Tibial nerve (tissue), 4 donors: ENCODE results near the gene SBK2. TPM values are rescaled to one million over a fixed set of nuclear protein-coding genes. Genes with fewer than 3 reads are reported as not detected.

ENCODE experiments used
- DNase-seq, 2 donors: peaks; one replicate each; pipeline ENCODE4 v3.0.0-alpha.2; 2019; ENCODE audit warnings: low spot score in 2 of 2
- H3K27ac ChIP-seq, 4 donors: fragments of 200-600 bp; sonication (generic) in 3 of 4; one replicate each; pipeline ENCODE4 v1.5.1; 2017 to 2019; ENCODE audit warnings: mild to moderate bottlenecking in 1 of 4
- H3K27me3 ChIP-seq, 2 donors: fragments of 200-600 bp; sonication (generic) in 1 of 2; one replicate each; pipeline versions ENCODE4 v1.5.1 to v1.6.0; 2017 to 2019
- H3K36me3 ChIP-seq, 3 donors: fragments of 200-600 bp; sonication (generic); one replicate each; pipeline ENCODE4 v1.5.1; 2018 to 2019
- H3K4me1 ChIP-seq, 4 donors: fragments of 200-600 bp; sonication (generic) in 3 of 4; one replicate each; pipeline ENCODE4 v1.5.1; 2017 to 2019
- H3K4me3 ChIP-seq, 4 donors: fragments of 200-600 bp; sonication (generic) in 3 of 4; one replicate each; pipeline ENCODE4 v1.5.1; 2017 to 2019; ENCODE audit warnings: mild to moderate bottlenecking in 1 of 4, moderate library complexity in 1 of 4
- H3K9me3 ChIP-seq, 4 donors: fragments of 200-600 bp; sonication (generic) in 3 of 4; one replicate each; pipeline ENCODE4 v1.5.1; 2017 to 2019
- EP300 ChIP-seq, 2 donors: sonication (generic); formaldehyde crosslinking; IDR thresholded peaks; one replicate each; pipeline ENCODE4 v1.6.1; 2017; ENCODE audit warnings: antibody characterized with exemption in 2 of 2, mild to moderate bottlenecking in 1 of 2
- POLR2A ChIP-seq, 2 donors: fragments of 450-650 bp; IDR thresholded peaks; one replicate each; pipeline ENCODE4 v1.6.1; 2017; ENCODE audit warnings: antibody characterized with exemption in 2 of 2, mild to moderate bottlenecking in 2 of 2, moderate library complexity in 2 of 2
- WGBS, 2 donors: methylation state at CpG; one replicate each; pipeline ENCODE4 v1.1.5; 2018; 5-methylcytosine and 5-hydroxymethylcytosine counted together
- total RNA-seq, 4 donors: library from RNA; depleted of rRNA; stranded (reverse); fragments of >200 nt; gene quantifications; one replicate each; pipeline ENCODE4 v1.1.0, GENCODE V29; 2016
- TF ChIP-seq, protein P1 (sequence below), 5 experiments: fragments of 200-600 bp in 3 of 5; fragments of 450-650 bp in 2 of 5; sonication (generic) in 3 of 5; IDR thresholded peaks; one replicate each; pipeline ENCODE4 v1.5.1; 2016 to 2019; ENCODE audit warnings: antibody characterized with exemption in 5 of 5, mild to moderate bottlenecking in 3 of 5, moderate library complexity in 2 of 5

SBK2 gene
- total RNA-seq, 4 donors from 2014 or later, result not detected

DNA sequence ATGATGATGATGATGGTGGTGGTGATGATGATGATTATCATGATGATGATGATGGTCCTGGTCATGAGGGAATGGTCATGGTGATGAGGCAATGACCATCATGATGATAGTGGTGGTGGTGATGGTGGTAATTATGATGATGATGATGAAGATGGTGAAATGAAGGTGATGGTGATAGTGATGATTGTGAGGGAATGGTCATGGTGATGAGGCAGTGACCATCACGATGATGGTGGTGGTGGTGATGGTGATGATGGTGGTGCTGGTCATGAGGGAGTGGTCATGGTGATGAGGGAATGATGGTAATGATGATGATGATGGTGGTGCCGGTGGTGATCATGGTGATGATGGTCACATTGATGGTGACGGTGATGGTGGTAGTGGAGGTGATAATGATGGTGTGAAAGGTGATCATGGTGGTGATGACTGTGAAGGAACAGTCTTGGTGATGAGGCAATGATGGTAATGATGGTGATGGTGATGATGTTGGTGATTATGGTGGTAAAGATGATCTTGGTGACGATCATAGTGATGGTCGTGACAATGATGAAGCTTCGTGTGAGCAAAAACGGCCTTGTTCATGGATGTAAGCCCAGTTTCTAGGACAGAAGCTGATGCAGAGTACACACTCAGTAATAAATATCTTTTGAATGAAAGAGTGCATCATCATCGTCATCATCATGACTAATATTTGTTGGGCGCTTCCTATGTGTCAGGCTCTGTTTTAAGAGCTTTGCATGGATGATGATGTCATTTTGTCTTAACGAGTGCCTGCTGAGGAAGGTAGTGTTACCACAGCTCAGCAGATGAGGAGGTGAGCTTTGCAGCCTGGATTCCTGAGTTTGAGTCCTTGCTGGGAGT, 17.3 kb downstream of the SBK2 start:
- 89 to 90% methylated on average over 10 of the region's 10 CpGs for WGBS, 2 donors
- H3K27ac ChIP-seq, result no peak overlapping the region

DNA sequence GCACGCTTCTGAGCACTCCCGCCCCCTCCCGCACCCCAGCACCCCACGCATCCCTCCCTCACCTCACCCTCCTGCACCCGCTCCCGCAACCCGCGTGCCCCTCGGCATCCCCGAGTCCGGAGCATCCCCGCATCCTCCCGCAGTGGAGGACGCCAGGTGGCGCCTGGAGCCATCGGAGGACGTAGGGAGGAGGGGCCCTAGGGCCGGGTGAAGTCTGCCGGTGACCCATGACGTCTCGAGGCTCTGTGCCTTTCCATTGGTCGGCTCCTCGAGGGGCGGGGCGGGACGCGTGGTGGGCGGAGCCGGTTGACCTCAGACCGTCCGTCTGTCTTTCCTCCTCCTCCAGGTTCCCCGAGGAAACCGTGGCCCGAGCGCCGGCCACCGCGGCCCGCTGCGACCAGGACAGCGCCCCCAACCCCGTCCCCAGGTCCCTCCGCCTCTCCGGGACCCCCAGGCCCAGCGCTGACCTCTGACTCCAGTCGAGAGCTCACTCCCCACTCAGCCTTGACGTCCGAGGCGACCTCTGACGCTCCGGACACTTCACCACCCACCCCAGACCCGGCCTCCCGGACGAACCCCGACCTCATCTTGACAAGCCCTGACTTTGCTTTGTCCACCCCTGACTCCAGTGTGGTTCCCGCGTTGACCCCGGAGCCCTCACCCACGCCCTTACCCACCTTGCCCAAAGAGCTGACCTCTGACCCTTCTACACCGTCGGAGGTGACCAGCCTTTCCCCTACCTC, 19.9 kb downstream of the SBK2 start:
- Histone ChIP-seq H3K4me1 (peaks cover 0 to 18% (median 0%) of the 10 kb centered on the region in 4 donors), H3K36me3 (peaks cover 0 to 11% (median 0%) of the 10 kb centered on the region in 3 donors), H3K27me3 (no peaks in the 10 kb centered on the region), H3K27ac (peak overlapping the region; percentile 66 to 93 (median 82)), H3K4me3 (peak overlapping the region; percentile 33 to 59 (median 48)), H3K9me3 (no peaks in the 10 kb centered on the region)
- DNase-seq, result peak; percentile 89 to 92
- TF ChIP-seq POLR2A (IDR thresholded peaks at IDR 0.05) (peak in 1 of 2 donors; percentile 25), EP300 (IDR thresholded peaks at IDR 0.05) (peak; percentile 49 to 67)
- TF ChIP-seq, protein P1, sequence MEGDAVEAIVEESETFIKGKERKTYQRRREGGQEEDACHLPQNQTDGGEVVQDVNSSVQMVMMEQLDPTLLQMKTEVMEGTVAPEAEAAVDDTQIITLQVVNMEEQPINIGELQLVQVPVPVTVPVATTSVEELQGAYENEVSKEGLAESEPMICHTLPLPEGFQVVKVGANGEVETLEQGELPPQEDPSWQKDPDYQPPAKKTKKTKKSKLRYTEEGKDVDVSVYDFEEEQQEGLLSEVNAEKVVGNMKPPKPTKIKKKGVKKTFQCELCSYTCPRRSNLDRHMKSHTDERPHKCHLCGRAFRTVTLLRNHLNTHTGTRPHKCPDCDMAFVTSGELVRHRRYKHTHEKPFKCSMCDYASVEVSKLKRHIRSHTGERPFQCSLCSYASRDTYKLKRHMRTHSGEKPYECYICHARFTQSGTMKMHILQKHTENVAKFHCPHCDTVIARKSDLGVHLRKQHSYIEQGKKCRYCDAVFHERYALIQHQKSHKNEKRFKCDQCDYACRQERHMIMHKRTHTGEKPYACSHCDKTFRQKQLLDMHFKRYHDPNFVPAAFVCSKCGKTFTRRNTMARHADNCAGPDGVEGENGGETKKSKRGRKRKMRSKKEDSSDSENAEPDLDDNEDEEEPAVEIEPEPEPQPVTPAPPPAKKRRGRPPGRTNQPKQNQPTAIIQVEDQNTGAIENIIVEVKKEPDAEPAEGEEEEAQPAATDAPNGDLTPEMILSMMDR (IDR thresholded peaks at IDR 0.05), result peak; percentile 86 to 97 (median 93)
- WGBS, 2 donors, result 11% methylated on average over 39 to 41 of the region's 61 CpGs

More for the DNA sequence above, 17.3 kb downstream of the SBK2 start:
- Histone ChIP-seq H3K9me3 (no peaks in the 10 kb centered on the region), H3K4me3 (no peak overlapping the region), H3K4me1 (peaks cover 0 to 18% (median 0%) of the 10 kb centered on the region in 4 donors), H3K27me3 (peaks cover 0 to 7% of the 10 kb centered on the region in 2 donors), H3K36me3 (peaks cover 0 to 3% (median 0%) of the 10 kb centered on the region in 3 donors)
- no peak for DNase-seq
- TF ChIP-seq, protein P1 (IDR thresholded peaks at IDR 0.05), result no peak
- TF ChIP-seq POLR2A (IDR thresholded peaks at IDR 0.05), result no peak
- no peak for TF ChIP-seq EP300 (IDR thresholded peaks at IDR 0.05)

DNA sequence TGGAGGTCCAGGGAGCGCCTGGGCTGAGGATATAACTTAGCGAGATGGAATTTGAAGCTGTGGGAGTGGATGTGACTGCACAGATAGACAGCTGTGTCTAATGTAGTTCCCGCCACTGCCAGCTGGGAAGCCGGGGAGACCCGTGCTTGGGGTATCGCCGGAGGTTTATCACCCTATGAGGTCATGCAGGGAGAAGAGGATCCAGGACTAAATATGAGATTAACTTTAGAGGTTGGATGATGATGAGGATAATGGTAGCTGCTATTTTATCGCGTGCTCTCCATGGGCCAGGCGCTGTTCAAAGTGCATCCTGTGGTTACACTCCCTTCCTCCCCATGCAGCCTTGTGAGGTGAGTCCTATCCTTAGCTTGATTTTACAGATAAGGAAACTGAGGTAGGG, 28.8 kb downstream of the SBK2 start:
- WGBS, 2 donors, result 74 to 77% methylated on average over 10 of the region's 10 CpGs

DNA sequence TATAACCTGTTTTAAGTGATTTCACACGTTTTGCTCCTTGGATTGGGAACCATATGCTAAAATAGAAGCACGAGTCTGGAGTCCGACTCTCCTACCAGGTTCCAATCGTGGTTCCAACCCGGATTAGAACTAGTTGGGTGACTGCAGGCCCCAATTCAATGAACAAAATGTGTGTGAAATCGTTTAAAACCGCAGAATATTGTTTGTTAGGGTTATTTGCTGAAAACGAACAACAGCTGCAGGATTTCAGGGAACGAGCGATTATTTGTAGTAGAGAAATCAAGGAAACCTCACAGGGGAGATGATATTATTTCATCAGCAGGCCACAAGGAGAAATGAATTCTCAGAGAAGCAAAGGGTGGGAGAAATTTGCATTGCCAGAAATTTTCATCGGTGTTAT, 32.0 kb downstream of the SBK2 start:
- Histone ChIP-seq H3K36me3 (peaks cover 0 to 20% (median 0%) of the 10 kb centered on the region in 3 donors), H3K27me3 (no peaks in the 10 kb centered on the region), H3K4me1 (peaks cover 0 to 11% (median 2%) of the 10 kb centered on the region in 4 donors), H3K9me3 (no peaks in the 10 kb centered on the region), H3K27ac (no peak overlapping the region), H3K4me3 (no peak overlapping the region)
- TF ChIP-seq EP300 (IDR thresholded peaks at IDR 0.05), result no peak
- TF ChIP-seq, protein P1 (IDR thresholded peaks at IDR 0.05), result no peak
- no peak for TF ChIP-seq POLR2A (IDR thresholded peaks at IDR 0.05)
- no peak for DNase-seq
- WGBS, 2 donors, result 87 to 89% methylated on average over 11 of the region's 11 CpGs

More for the DNA sequence above, 28.8 kb downstream of the SBK2 start:
- Histone ChIP-seq H3K9me3 (no peaks in the 10 kb centered on the region), H3K4me1 (peaks cover 0 to 11% (median 2%) of the 10 kb centered on the region in 4 donors), H3K27ac (no peak overlapping the region), H3K4me3 (no peak overlapping the region), H3K36me3 (peaks cover 0 to 4% (median 0%) of the 10 kb centered on the region in 3 donors), H3K27me3 (no peaks in the 10 kb centered on the region)
- TF ChIP-seq POLR2A (IDR thresholded peaks at IDR 0.05), result no peak
- no peak for TF ChIP-seq EP300 (IDR thresholded peaks at IDR 0.05)
- TF ChIP-seq, protein P1 (IDR thresholded peaks at IDR 0.05), result no peak
- DNase-seq, result no peak
